HuH-7.5 (cell line): ENCODE measurements around the gene ABCB11.

Experiments
- DNase-seq: peaks from one replicate; pipeline ENCODE4 v3.0.0; 2011; ENCODE audit warnings: low spot score

Gene ABCB11

GRCh38 chr2:168930242-168930641 is 100.9 kb downstream of the ABCB11 start:
- no peak for DNase-seq

- DNase-seq = no peak
Observed at GRCh38 chr2:168929031-168929430, 102.1 kb downstream of the ABCB11 start.

- DNase-seq = no peak
Observed at GRCh38 chr2:168928113-168928831, 102.9 kb downstream of the ABCB11 start.

- DNase-seq = no peak
Observed at GRCh38 chr2:168926621-168927386, 104.3 kb downstream of the ABCB11 start.

GRCh38 chr2:168920504-168921157 is 110.5 kb downstream of the ABCB11 start:
- no peak for DNase-seq

- DNase-seq = no peak
Observed at GRCh38 chr2:168916331-168916675, 114.8 kb downstream of the ABCB11 start.

GRCh38 chr2:168915441-168916330 is 115.4 kb downstream of the ABCB11 start:
- no peak for DNase-seq

GRCh38 chr2:168913495-168913894 is 117.6 kb downstream of the ABCB11 start:
- DNase-seq = no peak

GRCh38 chr2:168912901-168913369 is 118.2 kb downstream of the ABCB11 start:
- DNase-seq = no peak

- DNase-seq = no peak
Observed at GRCh38 chr2:168912466-168912865, 118.7 kb downstream of the ABCB11 start.

- no peak for DNase-seq
Observed at GRCh38 chr2:168910330-168910729, 120.8 kb downstream of the ABCB11 start.

- no peak for DNase-seq
Observed at GRCh38 chr2:168907940-168908662, 123.0 kb downstream of the ABCB11 start.

- no peak for DNase-seq
Observed at GRCh38 chr2:168904358-168904757, 126.8 kb downstream of the ABCB11 start.

- DNase-seq = no peak
Observed at GRCh38 chr2:168903888-168904287, 127.2 kb downstream of the ABCB11 start.

GRCh38 chr2:168901003-168901402 is 130.1 kb downstream of the ABCB11 start, which contains the start of gene G6PC2:
TSS of gene G6PC2 (plus strand) at chr2:168901291. CDS start at chr2:168901332, 41 bp downstream.
- no peak for DNase-seq

- no peak for DNase-seq
Observed at GRCh38 chr2:168897449-168897848, 133.7 kb downstream of the ABCB11 start.

GRCh38 chr2:168896783-168897182 is 134.3 kb downstream of the ABCB11 start:
- DNase-seq = no peak

GRCh38 chr2:168895771-168896170 is 135.4 kb downstream of the ABCB11 start:
- no peak for DNase-seq

- DNase-seq = no peak
Observed at GRCh38 chr2:168894720-168895119, 136.4 kb downstream of the ABCB11 start.

- DNase-seq = no peak
Observed at GRCh38 chr2:168894101-168894500, 137.0 kb downstream of the ABCB11 start.

GRCh38 chr2:168892327-168892726 is 138.8 kb downstream of the ABCB11 start:
- DNase-seq = no peak
